HG03175 (cell line): Measurements from ENCODE around the gene COL5A1.
"Not testable (repeated sequence)": the region's sequence is repeated elsewhere in the genome, so short reads cannot be mapped to it uniquely, and the experiment has no call there.

ENCODE experiments used
- ATAC-seq: cut with Tn5 transposase; IDR thresholded peaks from one replicate; pipeline ENCODE4 v1.9.1; 2021; ENCODE audit warnings: mild to moderate bottlenecking, moderate library complexity; ENCODE audit not compliant: unreplicated experiment

The COL5A1 gene

DNA sequence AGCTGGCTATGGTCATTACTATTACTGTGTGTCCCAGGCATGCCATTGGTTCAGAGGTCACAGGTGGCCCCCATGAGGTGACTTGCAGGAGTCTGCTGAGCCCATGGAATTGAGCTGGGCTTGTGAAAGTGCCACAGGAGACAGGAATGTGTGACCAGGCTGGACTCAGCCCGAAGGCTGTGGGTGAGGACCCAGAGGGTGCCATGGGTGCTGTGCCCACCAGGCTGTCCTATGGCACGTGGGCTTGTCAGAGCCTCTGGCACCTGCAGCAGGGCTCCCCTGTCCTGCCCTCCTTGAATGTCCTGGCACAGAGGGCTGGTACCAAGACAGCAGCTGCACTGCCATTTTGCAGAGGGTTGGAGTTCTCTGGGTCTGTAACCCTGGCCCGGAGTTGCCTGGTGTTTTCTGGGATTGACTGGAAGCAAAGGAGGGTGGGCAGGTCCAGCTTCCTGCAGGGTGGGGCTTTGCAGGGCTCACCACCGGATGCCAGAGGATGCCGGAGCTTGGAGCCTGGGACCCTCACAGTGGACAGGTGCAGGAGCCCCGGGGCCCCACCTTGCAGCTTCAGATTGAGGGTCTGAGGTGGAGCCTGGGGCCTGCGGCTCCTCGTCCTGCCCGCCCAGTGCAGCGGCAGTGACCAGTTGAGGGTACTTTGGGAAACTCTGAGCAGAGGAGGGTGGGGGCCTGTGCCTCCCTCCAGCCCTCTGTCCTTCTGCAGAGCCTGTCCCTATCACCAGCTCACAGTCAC lies 14.2 kb downstream of the COL5A1 start:
- ATAC-seq, result no peak

DNA sequence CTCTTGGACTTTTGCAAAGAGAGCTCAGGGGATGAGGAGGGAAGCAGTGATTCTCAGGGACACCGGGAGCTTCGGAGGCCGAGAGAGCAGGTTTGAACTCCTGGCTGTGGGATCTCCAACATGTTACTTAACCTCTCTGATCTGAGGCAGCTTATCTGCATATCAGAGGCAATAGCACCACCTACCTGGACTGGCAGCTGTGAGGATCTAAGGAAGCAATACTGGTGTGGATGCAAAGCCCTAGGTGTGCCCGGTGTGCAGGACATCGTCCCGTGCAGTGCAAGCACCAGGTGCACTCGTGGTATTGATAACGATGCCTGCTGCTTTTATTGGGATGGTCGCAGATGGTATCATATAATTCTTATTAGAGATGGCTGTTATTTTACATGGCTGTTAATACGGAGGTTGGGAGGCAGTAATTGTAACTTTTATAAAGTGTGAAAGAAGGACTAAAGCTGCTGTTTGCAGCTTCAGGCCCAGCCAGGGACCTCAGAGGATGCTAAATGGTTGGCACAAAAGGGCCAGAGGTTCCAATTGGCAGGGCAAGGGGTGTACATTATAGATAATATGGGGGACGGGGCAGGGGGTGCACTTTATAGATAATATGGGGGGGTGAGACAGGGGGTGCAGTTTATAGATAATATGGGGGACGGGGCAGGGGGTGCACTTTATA lies 14.9 kb downstream of the COL5A1 start:
- no peak for ATAC-seq

DNA sequence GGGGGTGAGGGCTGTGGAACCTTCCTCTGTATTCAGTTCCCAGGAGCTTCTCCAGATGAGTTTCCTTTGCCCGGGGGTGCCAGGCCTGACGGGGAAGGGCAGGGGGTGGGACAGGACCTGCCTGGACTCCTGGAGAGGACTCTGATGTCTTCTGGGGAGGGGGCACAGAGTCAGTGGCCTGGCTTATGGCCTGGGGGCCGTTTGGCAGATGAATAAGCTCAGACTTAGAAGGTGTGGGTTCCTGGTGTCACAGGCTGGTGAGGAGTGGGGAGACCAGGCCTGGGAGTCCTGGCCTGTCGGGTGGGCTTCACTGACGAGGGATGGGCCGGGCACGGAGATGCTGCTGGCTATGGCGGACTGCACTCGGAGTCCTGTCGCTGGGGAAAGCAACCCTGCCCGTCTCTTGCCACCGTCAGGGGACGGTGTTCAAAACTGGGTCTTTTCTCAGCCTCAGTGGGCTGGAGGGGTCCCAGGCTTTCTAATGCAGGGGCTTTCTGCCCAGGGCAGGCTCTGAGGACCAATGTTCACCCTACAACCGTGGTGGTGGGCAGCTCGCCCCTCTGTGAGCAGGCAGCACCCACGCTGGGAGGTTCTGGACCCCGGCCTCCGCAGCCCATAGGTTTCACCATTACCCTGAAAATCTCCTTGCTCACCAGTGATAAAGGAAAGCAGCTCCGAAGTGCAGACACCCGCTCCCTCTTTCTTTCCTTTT lies 16.2 kb downstream of the COL5A1 start:
- no peak for ATAC-seq

DNA sequence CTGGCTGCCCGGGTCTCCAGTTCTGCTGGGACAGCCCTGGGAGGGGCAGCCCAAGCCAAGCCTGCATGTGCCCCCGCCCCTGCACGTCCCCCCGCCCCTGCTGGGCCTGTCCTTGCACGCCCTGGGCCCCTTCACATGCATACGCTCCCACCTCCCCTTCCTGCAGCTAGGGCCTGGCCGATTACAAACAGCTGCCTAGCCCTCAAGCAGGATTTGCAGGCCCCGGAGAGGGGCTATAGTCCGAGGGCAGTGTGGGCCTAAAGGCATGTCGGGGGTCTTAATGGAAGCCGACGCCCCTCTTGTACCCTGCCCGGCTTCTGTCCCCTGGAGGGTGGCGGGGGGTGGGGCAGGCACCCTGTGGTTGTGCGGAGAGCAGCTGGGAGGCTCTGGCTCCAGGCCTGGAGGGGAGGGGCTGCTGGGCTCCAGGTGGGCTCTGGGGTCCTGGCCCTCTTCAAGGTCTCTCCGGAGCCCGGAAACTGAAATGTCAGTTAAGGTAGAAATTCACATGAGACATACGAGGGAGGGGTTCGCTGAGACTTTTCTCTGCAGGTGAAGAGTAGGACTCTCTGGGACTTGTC lies 16.9 kb downstream of the COL5A1 start:
- ATAC-seq, result no peak

DNA sequence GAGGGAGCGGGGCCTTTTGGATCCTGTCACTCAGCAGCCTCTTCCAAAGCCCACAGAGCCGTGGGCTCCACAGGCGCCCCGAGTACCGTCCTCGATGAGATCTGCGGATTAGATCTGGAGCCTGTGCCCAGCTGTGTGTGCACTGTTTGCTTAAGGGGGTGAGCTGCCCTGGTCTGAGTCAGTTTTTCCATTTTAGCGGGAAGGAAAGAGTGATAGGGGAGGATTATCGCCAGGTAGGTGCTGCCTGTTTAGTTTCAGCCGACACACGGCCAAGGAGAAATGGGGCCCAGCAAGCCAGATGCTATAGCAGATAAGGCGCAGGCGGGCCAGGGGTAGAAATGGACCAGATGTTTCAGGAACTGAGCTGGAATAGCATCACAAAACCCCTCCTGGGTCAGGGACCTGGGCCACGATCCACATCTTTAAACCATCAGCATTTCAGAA lies 18.1 kb downstream of the COL5A1 start:
- ATAC-seq, result no peak

DNA sequence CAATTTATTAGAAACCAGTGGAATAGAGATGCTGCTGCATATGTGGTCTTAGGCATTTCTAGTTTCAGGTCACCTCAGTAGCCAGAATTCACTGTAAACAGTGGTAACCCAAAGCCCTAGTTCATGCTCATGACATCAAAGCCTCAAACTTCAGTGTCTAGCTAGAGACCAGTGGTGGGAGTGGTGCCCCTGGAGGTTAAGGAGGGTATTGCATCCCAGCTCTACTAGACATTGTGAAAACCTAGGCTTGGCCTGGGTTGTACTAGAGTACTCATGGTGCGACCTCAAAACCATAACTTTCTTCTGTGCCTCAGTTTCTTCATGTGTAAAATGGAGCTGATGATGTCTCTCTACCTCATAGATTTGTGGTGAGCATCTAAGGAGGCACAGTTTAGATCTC lies 18.8 kb downstream of the COL5A1 start:
- ATAC-seq, result no peak

DNA sequence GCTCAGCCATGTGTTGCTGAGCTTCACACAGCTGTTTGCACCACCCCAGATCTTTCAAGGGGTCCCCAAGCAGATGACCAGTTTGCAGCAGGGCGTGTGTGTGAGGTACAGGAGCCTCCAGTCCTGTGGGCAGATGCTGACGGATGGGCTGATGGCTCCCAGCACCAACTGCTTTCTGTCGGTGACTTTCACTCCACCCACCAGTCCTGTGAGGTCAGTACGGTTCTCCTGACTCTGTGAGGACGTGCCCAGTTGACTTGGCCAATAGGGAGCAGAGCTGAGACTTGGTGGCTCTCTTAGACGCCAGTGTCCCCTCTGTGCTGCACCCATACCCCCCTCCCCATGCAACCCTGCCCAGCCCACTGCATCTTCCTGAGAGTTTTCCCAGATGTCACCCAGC lies 19.7 kb downstream of the COL5A1 start:
- ATAC-seq, result no peak

DNA sequence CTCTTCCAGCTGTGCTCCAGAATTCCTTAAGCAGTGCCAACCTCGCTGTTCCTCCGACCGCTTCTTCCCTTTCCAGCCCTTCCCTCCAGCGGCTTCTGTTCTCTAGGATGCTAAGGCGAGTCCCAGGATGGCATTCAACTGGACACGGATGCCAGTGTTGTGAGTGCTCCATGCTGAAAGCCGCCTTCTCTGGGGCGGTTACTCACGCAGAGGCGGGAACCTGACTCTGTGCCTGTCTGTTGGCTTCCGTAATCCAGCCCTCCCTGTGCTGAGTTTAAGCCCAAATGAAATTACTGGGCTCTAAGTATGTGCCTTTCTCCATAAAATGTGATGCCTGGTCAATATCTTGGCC lies 20.2 kb downstream of the COL5A1 start:
- no peak for ATAC-seq

DNA sequence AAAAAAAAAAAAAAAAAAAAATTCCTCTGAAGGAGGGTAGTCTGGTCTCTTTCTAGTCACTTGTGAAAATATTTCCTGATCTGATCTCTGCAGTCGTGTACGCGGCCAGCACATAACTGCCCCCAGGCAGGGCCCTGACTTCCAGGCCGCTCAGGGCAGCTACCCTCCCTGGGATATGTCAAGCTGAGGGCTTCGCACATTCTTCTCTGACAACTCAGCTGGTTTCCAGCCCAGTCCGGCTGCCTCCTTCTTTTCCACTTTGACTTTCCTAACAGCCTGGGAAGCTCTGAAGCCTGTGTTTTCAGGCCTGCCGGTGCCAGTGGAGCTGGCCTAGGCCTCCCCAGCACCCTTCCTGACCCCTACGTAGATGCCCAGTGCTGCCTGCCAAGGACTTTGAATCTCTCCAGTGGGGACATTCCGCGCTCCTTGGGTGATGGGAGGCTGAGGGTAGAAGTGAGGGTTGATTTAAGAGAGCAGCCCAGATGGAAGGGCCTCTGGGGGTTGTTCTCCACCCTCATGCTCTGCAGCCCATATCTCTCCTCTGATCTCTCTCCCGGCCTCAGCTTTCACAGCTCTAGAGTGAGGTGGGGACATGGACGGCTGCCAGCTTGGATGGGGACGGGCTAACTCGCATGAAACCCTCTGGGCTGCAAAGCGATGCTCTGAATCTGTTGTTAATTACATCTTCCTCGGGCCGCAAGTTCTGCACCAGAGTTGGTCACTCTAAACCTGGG lies 20.7 kb downstream of the COL5A1 start:
- no peak for ATAC-seq

DNA sequence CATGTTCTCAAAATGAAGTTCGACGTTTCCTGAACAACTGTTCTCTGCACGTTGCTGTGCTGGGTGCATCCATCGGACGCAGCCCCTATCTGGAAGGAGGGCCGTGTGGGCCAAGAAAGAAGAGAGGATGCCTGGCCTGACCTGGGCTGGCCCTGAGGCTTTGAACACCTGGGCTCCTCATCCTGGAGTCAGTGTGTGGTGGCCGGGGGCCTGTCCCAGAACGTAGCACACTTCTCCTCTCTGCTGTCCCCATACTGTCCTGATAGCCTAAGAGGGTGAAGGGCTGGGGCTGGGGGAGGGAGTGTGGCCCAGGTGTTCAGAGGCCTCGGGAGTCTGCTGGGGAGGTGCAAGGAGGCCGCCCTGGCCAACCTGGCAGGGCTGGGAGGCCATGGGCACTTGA lies 21.5 kb downstream of the COL5A1 start:
- no peak for ATAC-seq

DNA sequence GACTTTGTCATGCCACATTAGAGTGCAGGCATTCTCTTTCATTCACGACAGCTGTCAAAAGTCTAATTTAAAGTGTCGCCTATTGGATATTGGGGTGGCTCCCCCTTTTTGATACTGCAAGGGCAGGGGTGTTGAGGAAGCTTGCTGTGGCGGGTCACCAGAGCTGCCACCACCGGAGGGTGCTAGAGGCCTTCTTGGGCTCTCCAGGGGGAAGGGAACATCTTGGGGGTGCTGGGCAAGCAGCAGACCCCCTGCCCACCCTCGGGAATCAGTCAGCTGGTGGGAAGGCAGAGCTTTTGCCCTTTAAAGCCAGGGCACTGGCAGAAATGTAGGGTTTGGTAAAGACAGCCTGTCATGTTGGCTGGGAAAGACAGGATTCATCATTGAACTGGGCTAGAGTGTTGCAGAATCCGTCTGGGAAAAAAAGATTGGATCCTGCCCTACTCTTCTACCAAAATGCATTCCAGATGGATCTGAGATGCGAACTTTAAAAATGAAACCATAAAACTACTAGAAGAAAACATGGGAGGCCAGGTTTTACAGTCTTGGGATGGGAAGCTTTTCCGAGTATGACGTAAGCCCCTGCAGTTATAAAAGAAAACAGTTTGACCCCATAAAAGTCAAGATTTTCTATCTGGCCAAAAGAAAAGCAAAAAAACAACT lies 22.3 kb downstream of the COL5A1 start:
- ATAC-seq, result no peak

DNA sequence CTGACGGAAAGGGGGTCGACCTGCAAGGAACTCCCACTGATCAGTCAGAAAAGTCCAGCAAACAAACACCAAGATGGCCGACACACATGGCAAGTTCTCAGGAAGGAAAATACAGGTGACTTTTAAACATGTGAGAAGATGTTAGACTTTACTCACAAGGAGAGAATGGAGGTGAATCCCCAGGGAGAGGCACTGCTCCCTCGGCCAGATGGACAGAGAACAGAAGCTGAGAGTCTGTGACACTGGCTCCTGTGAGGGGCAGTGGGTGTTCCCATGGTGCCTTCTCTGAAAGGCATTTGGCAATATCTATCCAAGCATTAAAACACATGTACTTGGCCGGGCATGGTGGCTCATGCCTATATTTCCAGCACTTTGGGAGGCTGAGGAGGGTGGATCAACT lies 22.8 kb downstream of the COL5A1 start:
- no peak for ATAC-seq

DNA sequence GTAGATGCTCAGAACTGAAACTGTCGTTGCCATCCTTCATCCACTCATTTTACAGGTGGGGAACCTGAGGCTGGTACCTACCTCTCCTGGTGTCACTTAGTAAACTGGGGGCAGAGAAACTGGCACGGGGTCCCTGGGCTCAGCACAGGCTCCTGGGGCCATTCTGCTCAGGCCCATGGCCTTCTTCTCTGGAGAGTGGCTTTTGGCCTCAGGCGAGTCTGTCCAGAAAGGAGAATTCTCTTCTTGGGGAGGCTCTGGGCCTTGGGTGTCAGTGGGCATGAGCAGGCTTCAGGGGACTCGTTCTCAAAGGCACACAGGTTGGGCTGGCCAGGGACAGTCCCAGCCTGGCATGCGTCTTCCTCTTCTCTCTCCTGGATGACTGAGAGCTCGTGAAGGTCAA lies 24.6 kb downstream of the COL5A1 start:
- ATAC-seq, result no peak

DNA sequence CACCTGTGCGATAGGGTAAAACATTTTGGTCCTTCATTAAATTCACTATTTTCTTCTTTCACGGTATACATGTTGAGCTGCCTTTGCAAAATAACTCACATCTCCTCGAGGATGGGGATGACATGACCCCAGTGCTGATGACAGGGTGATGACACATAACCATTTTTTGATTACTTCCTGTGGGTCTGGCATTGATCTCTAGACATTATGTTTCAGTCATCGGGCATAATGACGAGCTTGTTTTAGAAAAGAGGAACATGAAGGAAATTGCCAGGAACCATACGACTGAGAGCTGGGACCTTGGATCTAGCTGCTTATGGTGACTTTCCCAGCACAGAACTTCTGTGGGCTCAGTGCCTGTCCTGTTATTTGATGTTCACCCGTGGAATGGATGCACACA lies 25.2 kb downstream of the COL5A1 start:
- no peak for ATAC-seq

DNA sequence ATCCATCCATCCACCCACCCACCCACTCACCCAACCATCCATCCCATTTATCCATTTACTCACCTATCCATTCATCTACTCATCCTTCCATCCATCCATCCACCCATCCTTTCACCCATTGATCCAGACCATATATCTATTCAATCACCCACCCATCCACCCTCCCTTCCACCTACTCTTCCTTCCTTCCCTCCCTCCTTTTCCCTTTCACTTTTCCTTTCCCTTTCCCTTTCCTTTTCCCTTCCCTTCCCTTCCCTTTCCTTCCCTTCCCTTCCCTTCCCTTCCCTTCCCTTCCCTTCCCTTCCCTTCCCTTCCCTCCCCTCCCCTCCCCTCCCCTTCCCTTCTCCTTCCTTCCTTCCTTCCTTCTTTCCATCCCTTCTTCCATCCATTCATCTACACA lies 27.4 kb downstream of the COL5A1 start:
- not testable (repeated sequence) for ATAC-seq

DNA sequence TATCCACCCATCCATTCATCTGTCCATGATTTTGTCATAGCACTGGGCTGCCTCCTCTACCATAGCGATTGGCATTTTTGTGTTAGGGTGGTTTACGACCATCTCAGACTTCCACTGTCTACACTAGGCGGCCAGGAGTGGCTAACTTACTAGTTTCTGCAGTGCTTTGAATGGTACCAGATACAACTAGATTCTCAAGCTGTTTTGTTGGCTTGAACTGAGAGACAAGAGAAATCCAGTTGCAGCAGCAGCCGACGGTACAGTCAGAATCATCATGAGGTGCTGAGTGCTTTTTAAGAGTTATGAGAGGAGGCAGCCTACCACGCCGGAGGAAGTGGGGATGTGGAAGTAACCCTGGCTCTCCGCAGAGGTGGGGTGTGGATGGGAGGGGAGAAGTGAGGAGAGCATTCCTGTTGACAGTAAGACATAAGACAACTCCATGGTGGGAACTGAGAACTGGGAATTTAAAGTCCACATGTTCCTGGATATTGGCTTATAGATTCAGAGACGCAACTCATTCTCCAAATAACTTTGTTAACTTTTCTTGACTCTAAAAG lies 27.9 kb downstream of the COL5A1 start:
- no peak for ATAC-seq

DNA sequence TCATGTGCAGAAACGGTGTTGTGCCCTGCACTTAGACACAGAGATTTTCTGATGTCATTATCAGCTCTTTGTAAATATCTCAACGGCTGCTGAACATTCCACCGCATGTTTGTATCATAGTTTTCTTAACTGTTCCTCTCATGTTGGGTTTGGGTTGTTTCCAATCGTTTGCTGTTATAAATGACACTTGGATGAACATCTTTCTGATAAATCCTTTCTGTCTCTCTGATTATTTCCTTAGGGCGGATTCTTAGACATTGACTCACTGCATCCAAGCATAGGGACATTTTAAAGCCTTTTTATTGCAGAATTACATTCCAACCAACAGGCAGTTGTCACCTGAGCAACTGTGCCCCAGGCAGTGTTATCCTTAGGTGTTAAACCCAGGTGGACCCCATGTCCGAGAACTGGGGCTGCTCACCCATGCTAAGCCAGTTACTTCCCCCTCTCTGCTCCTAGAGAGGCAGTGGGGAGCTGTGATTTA lies 28.5 kb downstream of the COL5A1 start:
- no peak for ATAC-seq

DNA sequence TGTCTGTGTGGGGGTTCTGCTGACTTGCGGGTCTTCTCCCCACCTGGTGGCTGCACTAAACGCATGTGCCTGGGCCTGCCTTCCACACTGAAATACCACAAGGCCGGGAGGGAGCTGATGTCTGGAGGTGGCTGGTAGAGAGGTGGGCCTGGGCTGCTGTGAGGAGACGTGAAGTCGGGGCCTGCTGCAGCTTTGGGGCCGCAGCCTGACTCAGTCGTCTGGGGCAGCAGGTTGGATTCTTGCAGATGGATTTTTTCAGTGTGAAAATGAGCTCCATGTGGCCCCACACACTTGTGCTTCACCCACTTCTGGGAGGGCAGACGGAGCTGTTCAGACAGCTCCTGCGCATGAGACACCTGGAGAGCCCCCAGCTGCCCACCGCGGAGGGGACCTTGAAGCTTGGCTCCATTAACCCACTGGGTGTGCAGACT lies 29.3 kb downstream of the COL5A1 start:
- no peak for ATAC-seq

DNA sequence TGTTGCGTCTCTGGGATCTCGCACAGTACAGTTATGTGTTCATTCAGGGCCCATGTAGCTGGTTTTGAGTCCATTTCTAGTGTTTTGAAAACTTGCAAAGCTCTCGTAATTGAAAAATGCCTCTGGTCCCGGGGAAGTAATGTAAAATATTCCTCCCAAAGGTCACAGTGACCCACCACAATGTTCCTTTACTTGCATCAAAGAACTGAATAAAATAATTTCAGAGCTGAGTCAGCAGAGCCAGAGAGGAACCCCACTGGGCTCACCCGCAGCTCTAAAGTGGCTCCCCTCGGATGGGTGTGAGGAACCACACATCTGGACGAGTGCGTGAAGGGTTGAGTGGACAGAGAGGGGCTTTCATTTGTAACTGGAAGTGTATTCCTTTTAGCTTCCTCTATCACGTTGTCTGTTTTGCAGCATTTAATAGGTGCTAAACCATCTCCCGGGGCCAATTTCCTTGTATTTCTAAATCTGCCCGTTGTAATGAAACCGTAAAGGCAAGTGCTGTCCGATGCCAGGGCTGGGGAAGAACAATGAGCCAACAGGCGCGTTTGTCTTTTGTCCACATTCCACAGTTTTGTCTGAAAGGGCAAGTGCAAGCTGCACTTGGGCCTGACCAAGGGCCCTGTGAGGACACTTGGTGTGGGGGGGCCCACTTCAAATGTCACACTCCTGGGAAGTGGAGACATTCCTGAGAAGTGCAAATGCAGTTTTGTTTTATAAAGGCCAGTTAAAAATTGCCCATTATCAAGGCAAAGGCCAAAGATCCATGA lies 29.9 kb downstream of the COL5A1 start:
- no peak for ATAC-seq
